Lung (tissue), 12 donors: Measurements from ENCODE around the gene CELF2. TPM values are rescaled to one million over a fixed set of nuclear protein-coding genes. Genes with fewer than 3 reads are reported as not detected.

Experiments used
- ATAC-seq: fragments of 200-7000 bp; cut with Tn5 transposase; one replicate; pipeline ENCODE4 v1.9.1; 2020; ENCODE audit warnings: moderate number of reproducible peaks; ENCODE audit not compliant: insufficient read depth, low FRiP score
- DNase-seq, 3 donors: peaks; one replicate each; pipeline ENCODE4 v3.0.0-alpha.2; 2013 to 2017
- H3K27ac ChIP-seq, 2 donors: one replicate each; pipeline ENCODE4 v1.5.1; 2013; ENCODE audit warnings: mild to moderate bottlenecking in 2 of 2, moderate library complexity in 2 of 2, control low read depth in 1 of 2, inconsistent platforms in 1 of 2, low read depth in 1 of 2, low read length in 1 of 2
- H3K27me3 ChIP-seq, 3 donors: one replicate each; pipeline ENCODE4 v1.5.1; 2013; ENCODE audit warnings: low read length in 2 of 3; ENCODE audit not compliant: control insufficient read depth in 3 of 3, insufficient read depth in 3 of 3
- H3K36me3 ChIP-seq, 4 donors: one replicate each; pipeline ENCODE4 v1.5.1; 2013; ENCODE audit warnings: low read length in 4 of 4, mild to moderate bottlenecking in 1 of 4, moderate library complexity in 1 of 4; ENCODE audit not compliant: control insufficient read depth in 4 of 4, insufficient read depth in 4 of 4
- H3K4me1 ChIP-seq, 5 donors: one replicate each; pipeline ENCODE4 v1.5.1; 2013; ENCODE audit warnings: low read length in 5 of 5, mild to moderate bottlenecking in 2 of 5, moderate library complexity in 1 of 5; ENCODE audit not compliant: control insufficient read depth in 5 of 5, insufficient read depth in 5 of 5
- H3K4me3 ChIP-seq: one replicate; pipeline ENCODE4 v1.5.1; 2013; ENCODE audit warnings: mild to moderate bottlenecking, control low read depth, moderate library complexity
- H3K9ac ChIP-seq, 2 donors: one replicate each; pipeline ENCODE4 v1.5.1; 2013; ENCODE audit warnings: low read length in 2 of 2, control low read depth in 1 of 2; ENCODE audit not compliant: insufficient read depth in 1 of 2
- H3K9me3 ChIP-seq, 4 donors: one replicate each; pipeline ENCODE4 v1.5.1; 2013; ENCODE audit warnings: low read length in 3 of 4, mild to moderate bottlenecking in 1 of 4, moderate library complexity in 1 of 4; ENCODE audit not compliant: control insufficient read depth in 4 of 4, insufficient read depth in 3 of 4
- WGBS, 2 donors: extraction: QIAGEN DNeasy Blood & Tissue Kit; methylation state at CpG; one replicate each; pipeline ENCODE4 v1.1.7; 2013; 5-methylcytosine and 5-hydroxymethylcytosine counted together
- polyA plus RNA-seq, 2 donors: library from polyadenylated mRNA; stranded (reverse); fragments of 200-250 nt; gene quantifications; one replicate each; pipeline ENCODE4 v1.2.1, GENCODE V29; 2013
- total RNA-seq, 2 donors: library from RNA; depleted of rRNA in 1 of 2; stranded (reverse); fragments of >200 nt in 1 of 2; gene quantifications; one replicate each; pipeline ENCODE4 v1.2.1, GENCODE V29; 2014 to 2021
- TF ChIP-seq, protein P1 (sequence below): IDR thresholded peaks from 2 replicates; pipeline ENCODE4 v1.5.1; 2012; ENCODE audit warnings: mild to moderate bottlenecking; ENCODE audit errors: control extremely low read depth, extremely low read depth
- donor health status: control.
- donor health status: control.
- donor health status: Bipolar disorder and iron deficiency.
- donor health status: healthy.
- donor health status: DM: yes; HTN: yes; CAD: no.

Gene CELF2
- total and polyA plus RNA-seq, 4 donors: 13.6 to 115 (median 63.7) TPM

- Histone ChIP-seq H3K36me3 (no peaks in the 10 kb centered on the region), H3K4me1 (peaks cover 0 to 13% (median 4%) of the 10 kb centered on the region in 5 donors), H3K4me3 (no peak overlapping the region), H3K9me3 (no peaks in the 10 kb centered on the region), H3K27me3 (no peaks in the 10 kb centered on the region), H3K27ac (no peak overlapping the region), H3K9ac (no peak overlapping the region)
- TF ChIP-seq, protein P1, sequence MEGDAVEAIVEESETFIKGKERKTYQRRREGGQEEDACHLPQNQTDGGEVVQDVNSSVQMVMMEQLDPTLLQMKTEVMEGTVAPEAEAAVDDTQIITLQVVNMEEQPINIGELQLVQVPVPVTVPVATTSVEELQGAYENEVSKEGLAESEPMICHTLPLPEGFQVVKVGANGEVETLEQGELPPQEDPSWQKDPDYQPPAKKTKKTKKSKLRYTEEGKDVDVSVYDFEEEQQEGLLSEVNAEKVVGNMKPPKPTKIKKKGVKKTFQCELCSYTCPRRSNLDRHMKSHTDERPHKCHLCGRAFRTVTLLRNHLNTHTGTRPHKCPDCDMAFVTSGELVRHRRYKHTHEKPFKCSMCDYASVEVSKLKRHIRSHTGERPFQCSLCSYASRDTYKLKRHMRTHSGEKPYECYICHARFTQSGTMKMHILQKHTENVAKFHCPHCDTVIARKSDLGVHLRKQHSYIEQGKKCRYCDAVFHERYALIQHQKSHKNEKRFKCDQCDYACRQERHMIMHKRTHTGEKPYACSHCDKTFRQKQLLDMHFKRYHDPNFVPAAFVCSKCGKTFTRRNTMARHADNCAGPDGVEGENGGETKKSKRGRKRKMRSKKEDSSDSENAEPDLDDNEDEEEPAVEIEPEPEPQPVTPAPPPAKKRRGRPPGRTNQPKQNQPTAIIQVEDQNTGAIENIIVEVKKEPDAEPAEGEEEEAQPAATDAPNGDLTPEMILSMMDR: no peak
- WGBS, 2 donors: 93 to 94% methylated on average over 16 of the region's 16 CpGs
- no peak for DNase-seq
- ATAC-seq: no peak
Measured at GRCh38 chr10:11007476-11008020, 10.1 kb upstream of the CELF2 start.

GRCh38 chr10:11009471-11010308, 8.0 kb upstream of the CELF2 start:
- H3K27ac ChIP-seq: no peak overlapping the region
- no peak overlapping the region for H3K9ac ChIP-seq
- TF ChIP-seq, protein P1: no peak
- H3K4me1 ChIP-seq: peaks cover 0 to 29% (median 14%) of the 10 kb centered on the region in 5 donors
- DNase-seq: no peak
- H3K27me3 ChIP-seq: no peaks in the 10 kb centered on the region
- ATAC-seq: no peak
- no peaks in the 10 kb centered on the region for H3K36me3 ChIP-seq
- H3K4me3 ChIP-seq: no peak overlapping the region
- 84 to 85% methylated on average over 13 of the region's 13 CpGs for WGBS, 2 donors
- H3K9me3 ChIP-seq: no peaks in the 10 kb centered on the region

- Histone ChIP-seq H3K36me3 (no peaks in the 10 kb centered on the region), H3K27ac (no peak overlapping the region), H3K27me3 (no peaks in the 10 kb centered on the region), H3K9ac (no peak overlapping the region), H3K9me3 (no peaks in the 10 kb centered on the region), H3K4me3 (no peak overlapping the region), H3K4me1 (peaks cover 0 to 36% (median 23%) of the 10 kb centered on the region in 5 donors)
- DNase-seq: no peak
- TF ChIP-seq, protein P1: no peak
- no peak for ATAC-seq
- 48 to 77% methylated on average over 6 of the region's 6 CpGs for WGBS, 2 donors
Measured at GRCh38 chr10:11010582-11010981, 7.1 kb upstream of the CELF2 start.
